GM21423 (cell line): Measurements from ENCODE around the gene TNFAIP1.

Experiments
- ATAC-seq: cut with Tn5 transposase; IDR thresholded peaks from one replicate; pipeline ENCODE4 v1.9.1; 2021; ENCODE audit warnings: mild to moderate bottlenecking, moderate library complexity; ENCODE audit not compliant: unreplicated experiment

Gene TNFAIP1

GRCh38 chr17:28395426-28395825, 59.9 kb downstream of the TNFAIP1 start:
- ATAC-seq = no peak

- no peak for ATAC-seq
Measured at GRCh38 chr17:28395968-28396367, 60.4 kb downstream of the TNFAIP1 start.
